A549 treated with AZD9567 at 1 μM for 4 hours (cell line): ENCODE results near the gene IFNGR1. TPM values are rescaled to one million over a fixed set of nuclear protein-coding genes. Genes with fewer than 3 reads are reported as not detected.

Experiments used
- total RNA-seq: library from RNA; stranded (reverse); fragments of 200-300 nt; extraction: Qiagen RNA extraction; gene quantifications from 5 replicates; pipeline ENCODE4 v1.2.3, GENCODE V29; 2022; ENCODE audit not compliant: insufficient read depth

IFNGR1 gene
- total RNA-seq: 34.2 to 42.1 TPM (median 36.2 TPM) in 5 replicates

GRCh38 chr6:137218917-137219663 is at the start of gene IFNGR1:
Gene IFNGR1, minus strand, starts transcription at chr6:137219385. Its CDS starts 58 bp downstream, at chr6:137219327.

DNA sequence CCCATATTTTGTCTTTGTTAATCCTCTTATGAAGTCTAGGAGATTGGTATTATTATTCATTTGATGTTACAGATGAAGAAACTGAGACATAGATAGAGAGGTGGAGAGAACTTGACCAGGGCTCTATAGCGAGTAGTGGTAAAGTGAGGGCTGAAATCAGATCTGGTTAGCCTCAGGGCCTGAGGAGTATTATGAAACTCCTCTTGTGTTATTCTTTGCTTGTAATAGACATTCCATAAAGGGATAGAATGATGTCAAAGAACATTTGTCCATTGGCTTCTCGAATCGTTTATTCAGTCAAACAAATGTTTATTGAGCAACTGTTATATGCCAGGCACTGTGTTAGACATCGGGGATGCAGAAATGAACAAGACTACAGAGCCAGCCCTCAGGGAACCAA is 45.7 kb downstream of the IFNGR1 start, which contains the start of gene IL22RA2:
TSS of gene IL22RA2 (minus strand) at position 144 of the 400 bp plus-strand sequence. CDS start 11,895 bp downstream, outside the sequence.

Other genes with a start within 250 kb of the IFNGR1 start
- gene IL20RA, start 174.4 kb downstream of the IFNGR1 start, total RNA-seq: 0.02 TPM in 2 of 5 replicates, not detected in the others
- not detected in 5 replicates for gene IL22RA2, start 45.7 kb downstream of the IFNGR1 start, total RNA-seq